ENCODE measurements around the gene TSC2.
"Not testable (repeated sequence)": the region's sequence is repeated elsewhere in the genome, so short reads cannot be mapped to it uniquely, and the experiment has no call there.

Gene TSC2

GRCh38 chr16:2107121-2107790 is 59.5 kb downstream of the TSC2 start:
- DNase-seq = peak; percentile 53

- not testable (repeated sequence) for DNase-seq
These were observed 60.0 kb downstream of the TSC2 start for GRCh38 chr16:2107791-2108125.

DNA sequence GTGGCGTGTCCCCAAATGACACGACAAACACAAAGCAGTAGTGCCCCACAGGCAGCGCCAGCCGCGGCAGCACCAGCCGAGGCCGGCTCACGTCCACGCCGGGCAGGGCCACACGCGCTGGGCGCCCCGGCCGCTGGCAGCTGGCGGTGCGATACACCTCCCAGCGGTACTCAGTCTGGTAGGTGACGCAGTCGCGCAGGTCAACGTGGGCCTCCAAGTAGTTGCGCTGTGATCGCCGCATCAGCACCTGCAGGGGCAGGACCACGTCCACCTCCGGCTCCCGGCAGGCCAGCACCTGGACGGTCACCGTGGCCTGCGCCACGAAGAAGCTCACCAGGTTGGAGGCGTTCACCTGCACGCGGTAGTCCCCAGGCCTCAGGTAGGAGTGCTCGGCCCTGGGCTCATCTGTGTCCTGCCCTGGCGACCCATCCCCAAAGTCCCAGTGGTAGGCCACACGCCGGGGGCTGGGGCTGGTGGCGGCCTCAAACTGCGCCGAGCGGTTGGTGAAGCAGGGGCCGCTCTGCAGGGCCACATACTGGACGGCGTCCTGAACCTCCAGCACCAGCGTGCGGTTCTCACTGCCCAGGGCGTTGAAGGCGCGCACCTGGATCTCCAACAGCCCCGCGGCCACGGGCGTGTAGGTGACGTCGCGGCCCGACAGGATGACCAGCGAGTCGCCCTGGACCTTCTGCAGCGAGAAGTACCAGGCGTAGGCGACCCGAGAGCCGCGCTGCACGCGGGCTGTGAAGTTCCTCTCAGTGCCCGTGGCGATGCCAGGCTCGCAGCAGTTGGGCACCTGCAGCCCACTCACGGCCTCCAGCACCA is 60.9 kb downstream of the TSC2 start:
- DNase-seq = not testable (repeated sequence)

DNA sequence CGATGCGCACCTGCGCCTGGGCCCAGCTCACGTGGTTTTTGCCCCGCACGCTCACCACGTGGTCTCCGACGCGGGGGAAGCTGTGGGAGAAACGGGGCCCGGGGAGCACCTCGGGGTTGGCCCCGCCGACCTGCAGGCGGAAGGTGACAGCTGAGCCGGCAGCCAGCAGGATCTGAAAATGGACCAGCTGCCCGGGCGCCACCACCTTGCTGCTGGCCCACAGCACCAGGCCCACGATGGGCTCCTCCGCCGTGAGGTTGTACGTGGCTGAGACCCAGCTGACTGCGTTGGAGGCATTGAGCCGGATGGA is 61.4 kb downstream of the TSC2 start:
- DNase-seq = not testable (repeated sequence)

GRCh38 chr16:2109872-2110271 is 62.1 kb downstream of the TSC2 start:
- DNase-seq = not testable (repeated sequence)

DNA sequence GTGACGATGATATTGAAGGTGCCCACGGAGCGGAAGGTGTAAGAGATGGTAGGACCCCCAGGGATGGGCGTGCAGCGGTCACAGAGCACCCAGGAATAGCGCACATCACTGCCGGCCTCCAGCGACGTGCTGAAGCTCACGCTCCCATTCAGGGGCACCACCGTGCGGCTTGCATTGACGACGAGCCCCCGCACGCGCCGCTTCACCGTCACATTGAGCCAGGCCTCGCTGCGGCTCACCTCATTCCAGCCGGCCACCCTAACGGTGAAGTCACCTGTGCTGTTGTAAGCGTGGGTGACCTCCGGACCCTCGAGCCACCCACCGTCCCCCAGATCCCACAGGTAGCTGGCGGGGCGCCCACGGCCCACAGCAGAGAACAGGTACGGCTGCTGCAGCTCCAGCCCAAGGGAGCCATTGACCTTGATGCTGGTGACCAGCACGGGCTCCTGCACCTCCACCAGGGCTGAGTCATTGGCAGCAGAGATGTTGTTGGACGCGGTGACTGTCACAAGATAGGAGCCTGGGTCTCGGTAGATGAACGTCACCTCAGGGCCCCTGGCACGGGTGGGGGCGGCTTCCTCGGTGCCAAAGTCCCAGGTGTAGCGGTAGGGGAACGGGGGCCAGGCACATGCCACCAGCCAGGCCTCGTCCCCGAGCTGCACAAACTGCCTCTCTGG is 62.7 kb downstream of the TSC2 start:
- DNase-seq = not testable (repeated sequence)

DNA sequence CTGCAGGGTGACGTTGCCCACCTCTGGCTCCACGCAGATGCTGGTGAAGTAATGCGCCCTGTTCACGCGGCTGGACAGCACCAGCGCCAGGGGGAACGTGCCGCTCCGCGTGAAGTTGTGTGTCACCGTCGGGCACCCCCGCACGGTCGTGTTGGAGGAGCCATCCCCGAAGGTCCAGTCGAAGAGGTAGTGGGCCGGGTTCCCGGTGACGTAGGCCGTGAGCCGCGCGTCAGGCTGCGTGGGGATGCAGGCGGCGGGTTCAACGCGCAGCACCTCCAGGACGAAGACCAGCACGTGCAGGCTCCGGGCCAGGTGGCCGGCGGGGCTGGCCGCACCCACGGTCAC is 63.2 kb downstream of the TSC2 start:
- DNase-seq = not testable (repeated sequence)

DNA sequence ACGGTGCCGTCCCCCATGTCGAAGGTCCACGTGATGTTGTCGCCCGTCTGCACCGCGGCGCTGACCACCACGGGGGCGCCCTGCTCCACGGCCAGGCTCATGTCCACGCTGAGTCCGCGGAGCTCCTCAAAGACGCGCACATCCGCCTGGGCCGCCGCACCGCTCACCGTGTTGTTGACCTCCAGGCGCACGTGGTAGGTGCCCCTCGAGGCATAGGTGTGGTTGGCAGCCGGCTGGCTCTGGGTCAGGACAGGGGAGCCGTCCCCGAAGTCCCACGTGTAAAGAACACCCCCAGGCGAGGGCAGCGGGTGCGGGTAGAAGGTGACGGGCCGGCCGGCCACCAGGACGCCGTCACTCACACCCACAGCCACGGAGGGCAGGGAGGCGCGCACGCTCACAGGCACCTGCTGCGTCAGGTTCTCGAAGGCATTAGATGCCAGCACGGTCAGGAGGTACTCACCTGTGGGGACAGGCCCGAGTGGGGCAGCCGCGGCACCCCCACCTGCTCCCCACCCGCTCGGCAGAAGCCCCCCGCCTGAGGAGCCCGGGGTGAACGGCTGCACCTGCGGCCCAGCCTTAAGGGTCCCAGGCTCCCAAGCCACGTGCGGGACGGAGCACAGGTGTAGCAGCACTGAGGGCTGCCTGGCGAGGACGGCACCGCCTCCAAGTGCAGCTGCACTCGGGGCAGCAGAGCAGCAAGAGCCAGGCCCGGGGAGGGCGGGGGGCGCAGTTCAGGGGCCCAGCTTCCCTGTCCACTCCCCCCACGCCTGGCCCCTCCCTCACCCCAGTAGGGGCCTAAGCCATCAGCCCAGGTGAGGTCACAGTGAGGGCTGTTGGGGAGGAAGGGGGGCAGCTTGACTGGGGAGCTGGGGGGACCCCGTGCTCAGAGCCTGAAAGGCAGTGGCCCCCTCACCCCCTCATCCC is 63.9 kb downstream of the TSC2 start:
- DNase-seq = not testable (repeated sequence)

- DNase-seq = not testable (repeated sequence)
These were observed 64.8 kb downstream of the TSC2 start for GRCh38 chr16:2112539-2113106.

DNA sequence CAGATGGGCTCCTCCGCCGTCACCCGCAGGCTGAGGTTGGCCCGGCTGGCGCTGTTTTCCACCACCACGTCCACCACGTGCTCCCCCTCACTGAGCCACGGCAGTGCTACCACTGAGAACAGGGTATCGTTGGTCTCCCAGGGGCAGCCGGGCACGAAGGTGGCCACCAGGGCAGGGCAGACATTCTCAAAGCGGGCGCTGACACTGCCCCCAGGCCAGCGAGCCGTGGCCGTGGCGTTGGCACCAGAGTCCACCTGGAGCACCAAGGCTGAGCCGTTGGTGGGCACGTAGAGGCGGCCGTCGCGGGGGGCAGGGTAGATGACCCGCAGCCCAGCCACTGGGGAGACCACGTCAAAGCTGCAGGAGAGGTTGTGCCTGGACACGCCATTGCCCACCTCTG is 66.4 kb downstream of the TSC2 start:
- not testable (repeated sequence) for DNase-seq

GRCh38 chr16:2114885-2115590 is 67.3 kb downstream of the TSC2 start:
- DNase-seq = not testable (repeated sequence)

DNA sequence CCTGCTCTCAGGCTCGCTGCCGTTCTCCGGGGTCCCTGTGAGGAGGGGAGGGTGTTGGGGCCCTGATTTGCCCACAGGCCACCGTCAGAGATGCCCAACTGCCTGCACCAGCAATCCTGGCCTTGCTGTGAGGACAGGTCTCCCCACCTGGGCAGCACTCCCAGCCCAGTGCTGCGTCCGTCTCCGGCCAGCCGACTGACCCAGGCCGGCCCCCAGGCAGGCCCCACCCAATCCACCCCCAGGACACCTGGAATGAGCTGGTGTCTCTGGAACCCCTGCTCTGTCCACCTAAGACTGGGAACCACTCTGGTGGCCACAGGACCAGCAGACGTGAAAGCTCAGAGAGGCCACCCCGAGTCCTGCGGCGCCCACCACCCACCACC is 67.8 kb downstream of the TSC2 start:
- DNase-seq = no peak

GRCh38 chr16:2116428-2116827 is 68.6 kb downstream of the TSC2 start:
- not testable (repeated sequence) for DNase-seq

DNA sequence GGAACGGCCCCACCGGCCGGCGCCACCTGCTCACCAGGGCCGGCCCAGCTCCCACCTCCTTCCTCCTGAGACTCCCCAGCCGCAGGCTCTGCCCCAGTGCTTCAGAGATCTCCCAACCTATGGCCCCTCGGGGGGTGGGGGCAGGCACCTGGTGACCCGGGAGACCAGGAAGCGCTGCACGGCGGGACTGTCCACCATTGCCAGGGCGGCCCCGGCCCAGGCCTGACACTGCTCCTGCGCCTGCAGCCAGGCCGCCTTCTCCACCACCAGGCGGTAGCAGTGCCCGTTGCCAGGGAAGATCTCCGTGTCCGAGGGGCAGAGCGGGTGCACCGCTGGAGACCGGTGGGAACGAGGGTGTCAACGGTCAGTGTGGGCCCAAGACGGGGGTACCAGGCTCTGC is 69.6 kb downstream of the TSC2 start:
- DNase-seq = not testable (repeated sequence)

DNA sequence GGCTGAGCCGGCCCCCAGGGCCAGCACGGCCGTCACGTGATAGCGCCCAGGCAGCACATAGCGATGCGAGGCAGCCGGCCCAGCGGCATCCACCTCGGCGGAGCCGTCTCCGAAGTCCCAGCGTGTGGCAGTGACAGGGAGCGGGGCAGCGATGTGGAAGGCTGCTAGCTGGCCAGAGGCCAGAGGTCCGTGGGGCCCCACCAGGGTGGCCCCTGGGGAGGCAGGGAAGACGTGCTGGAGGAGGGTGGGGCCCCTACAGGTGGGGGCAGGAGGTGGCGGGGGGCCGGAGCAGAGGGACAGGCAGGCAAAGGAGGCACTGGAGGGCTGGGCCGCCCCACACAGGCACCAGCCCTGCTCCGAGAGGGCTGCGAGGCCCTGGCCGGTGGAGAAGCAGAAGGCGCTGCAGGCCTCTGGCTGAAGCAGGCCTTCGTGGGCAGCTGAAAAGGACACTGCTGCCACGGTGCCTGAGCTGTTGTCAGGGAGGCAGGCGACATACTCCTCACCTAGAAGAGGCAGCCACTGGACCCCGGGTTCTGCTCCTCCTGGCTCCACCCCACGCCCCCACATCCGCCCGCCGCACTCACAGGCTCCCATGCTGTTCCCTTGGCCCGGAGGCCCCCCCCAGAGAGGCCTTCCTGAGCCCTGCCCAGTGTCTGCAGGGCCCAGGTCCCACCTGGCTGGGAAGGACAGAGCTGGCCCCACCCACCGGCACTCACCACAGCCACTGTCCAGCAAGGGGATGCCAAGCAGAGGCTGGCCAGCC is 70.4 kb downstream of the TSC2 start:
- not testable (repeated sequence) for DNase-seq

DNA sequence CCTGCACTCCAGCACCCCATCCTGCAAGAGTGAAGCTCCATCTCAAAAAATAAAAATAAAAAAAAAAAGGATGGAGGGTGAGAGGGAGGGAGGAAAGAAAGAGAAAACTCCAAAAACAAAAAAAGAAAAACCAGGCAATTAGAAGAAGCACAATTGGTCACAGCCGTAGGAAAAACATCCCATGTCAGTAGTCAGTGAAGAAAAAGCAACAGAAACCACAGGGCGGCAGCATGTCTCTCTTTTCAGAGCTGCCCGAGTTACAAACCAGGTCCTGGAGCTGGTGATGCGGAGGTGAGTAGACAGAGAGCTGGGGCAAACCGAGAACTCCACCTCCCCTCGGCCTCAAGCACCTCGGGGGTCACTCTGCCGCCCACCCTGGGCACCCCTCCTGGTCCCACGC is 73.5 kb downstream of the TSC2 start:
- not testable (repeated sequence) for DNase-seq

DNA sequence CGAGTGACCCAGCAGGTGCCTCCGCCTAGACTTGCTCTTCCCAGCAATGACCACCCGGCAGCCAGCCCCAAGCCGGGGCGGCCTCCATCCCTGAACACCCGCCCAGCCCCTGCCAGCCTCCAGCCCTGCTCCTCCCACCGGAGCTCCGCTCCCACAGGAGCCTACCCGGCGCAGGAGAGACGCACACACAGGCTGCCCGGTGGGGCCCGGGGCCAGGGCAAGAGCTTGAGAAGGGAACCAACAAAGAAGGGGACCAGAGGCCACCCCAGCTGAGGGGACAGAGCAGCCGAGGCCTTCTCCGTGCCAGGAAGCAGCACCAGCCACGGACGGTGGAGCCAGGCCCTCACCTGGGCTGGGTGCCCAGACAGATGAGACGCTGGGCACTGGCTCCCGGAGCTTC is 74.1 kb downstream of the TSC2 start:
- DNase-seq = no peak

- no peak for DNase-seq
These were observed 74.6 kb downstream of the TSC2 start for GRCh38 chr16:2122429-2122828.

DNA sequence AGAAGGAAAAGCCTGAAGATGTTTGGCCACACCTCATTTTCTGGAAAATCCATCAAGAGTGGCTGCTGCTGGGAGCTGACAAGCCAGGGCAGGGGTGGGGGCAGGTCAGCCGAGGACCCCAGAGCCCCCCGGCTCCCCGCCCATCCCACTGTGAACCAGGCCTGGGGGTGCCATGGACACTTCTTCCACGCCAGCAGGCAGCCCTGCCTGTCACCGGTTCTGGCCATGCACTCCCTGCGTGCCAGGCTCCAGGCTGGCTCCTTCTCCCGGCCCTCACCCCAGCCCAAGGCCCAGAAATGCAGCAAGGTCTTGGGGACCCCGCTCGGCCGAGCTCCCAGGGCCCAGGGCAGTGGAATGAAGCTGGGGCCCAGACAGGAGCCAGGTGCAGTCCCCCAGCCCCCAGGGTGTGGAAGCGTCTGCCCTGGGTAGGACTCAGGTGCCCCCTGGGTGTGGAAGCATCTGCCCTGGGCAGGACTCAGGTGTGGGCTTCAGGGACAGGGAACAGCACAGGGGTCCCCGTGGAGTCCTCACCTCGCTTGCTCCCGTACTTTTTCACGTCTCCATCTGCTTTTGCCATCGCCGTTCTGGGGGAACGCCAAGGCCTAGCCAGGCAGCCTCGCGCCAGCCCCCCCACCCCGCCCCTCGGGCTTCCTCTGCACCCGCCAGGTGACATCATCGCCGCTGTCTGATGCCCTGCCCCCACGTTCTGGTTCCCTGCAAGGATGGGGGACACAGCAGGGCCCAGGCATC is 75.3 kb downstream of the TSC2 start:
- DNase-seq = not testable (repeated sequence)

GRCh38 chr16:2123706-2124376 is 76.1 kb downstream of the TSC2 start:
- DNase-seq = not testable (repeated sequence)
